Lung (tissue), 12 donors: ENCODE measurements around the gene MT1G. TPM values are rescaled to one million over a fixed set of nuclear protein-coding genes. Genes with fewer than 3 reads are reported as not detected.

Source experiments
- ATAC-seq: fragments of 200-7000 bp; cut with Tn5 transposase; one replicate; pipeline ENCODE4 v1.9.1; 2020; ENCODE audit warnings: moderate number of reproducible peaks; ENCODE audit not compliant: insufficient read depth, low FRiP score
- DNase-seq, 3 donors: peaks; one replicate each; pipeline ENCODE4 v3.0.0-alpha.2; 2013 to 2017
- H3K27ac ChIP-seq, 2 donors: one replicate each; pipeline ENCODE4 v1.5.1; 2013; ENCODE audit warnings: mild to moderate bottlenecking in 2 of 2, moderate library complexity in 2 of 2, control low read depth in 1 of 2, inconsistent platforms in 1 of 2, low read depth in 1 of 2, low read length in 1 of 2
- H3K27me3 ChIP-seq, 3 donors: one replicate each; pipeline ENCODE4 v1.5.1; 2013; ENCODE audit warnings: low read length in 2 of 3; ENCODE audit not compliant: control insufficient read depth in 3 of 3, insufficient read depth in 3 of 3
- H3K36me3 ChIP-seq, 4 donors: one replicate each; pipeline ENCODE4 v1.5.1; 2013; ENCODE audit warnings: low read length in 4 of 4, mild to moderate bottlenecking in 1 of 4, moderate library complexity in 1 of 4; ENCODE audit not compliant: control insufficient read depth in 4 of 4, insufficient read depth in 4 of 4
- H3K4me1 ChIP-seq, 5 donors: one replicate each; pipeline ENCODE4 v1.5.1; 2013; ENCODE audit warnings: low read length in 5 of 5, mild to moderate bottlenecking in 2 of 5, moderate library complexity in 1 of 5; ENCODE audit not compliant: control insufficient read depth in 5 of 5, insufficient read depth in 5 of 5
- H3K4me3 ChIP-seq: one replicate; pipeline ENCODE4 v1.5.1; 2013; ENCODE audit warnings: mild to moderate bottlenecking, control low read depth, moderate library complexity
- H3K9ac ChIP-seq, 2 donors: one replicate each; pipeline ENCODE4 v1.5.1; 2013; ENCODE audit warnings: low read length in 2 of 2, control low read depth in 1 of 2; ENCODE audit not compliant: insufficient read depth in 1 of 2
- H3K9me3 ChIP-seq, 4 donors: one replicate each; pipeline ENCODE4 v1.5.1; 2013; ENCODE audit warnings: low read length in 3 of 4, mild to moderate bottlenecking in 1 of 4, moderate library complexity in 1 of 4; ENCODE audit not compliant: control insufficient read depth in 4 of 4, insufficient read depth in 3 of 4
- WGBS, 2 donors: extraction: QIAGEN DNeasy Blood & Tissue Kit; methylation state at CpG; one replicate each; pipeline ENCODE4 v1.1.7; 2013; 5-methylcytosine and 5-hydroxymethylcytosine counted together
- polyA plus RNA-seq, 2 donors: library from polyadenylated mRNA; stranded (reverse); fragments of 200-250 nt; gene quantifications; one replicate each; pipeline ENCODE4 v1.2.1, GENCODE V29; 2013
- total RNA-seq, 2 donors: library from RNA; depleted of rRNA in 1 of 2; stranded (reverse); fragments of >200 nt in 1 of 2; gene quantifications; one replicate each; pipeline ENCODE4 v1.2.1, GENCODE V29; 2014 to 2021
- TF ChIP-seq, protein P1 (sequence below): IDR thresholded peaks from 2 replicates; pipeline ENCODE4 v1.5.1; 2012; ENCODE audit warnings: mild to moderate bottlenecking; ENCODE audit errors: control extremely low read depth, extremely low read depth
- donor health status: control.
- donor health status: control.
- donor health status: Bipolar disorder and iron deficiency.
- donor health status: healthy.
- donor health status: DM: yes; HTN: yes; CAD: no.

The MT1G gene
- total and polyA plus RNA-seq, 4 donors = 3.5 to 140 (median 78.0) TPM

DNA sequence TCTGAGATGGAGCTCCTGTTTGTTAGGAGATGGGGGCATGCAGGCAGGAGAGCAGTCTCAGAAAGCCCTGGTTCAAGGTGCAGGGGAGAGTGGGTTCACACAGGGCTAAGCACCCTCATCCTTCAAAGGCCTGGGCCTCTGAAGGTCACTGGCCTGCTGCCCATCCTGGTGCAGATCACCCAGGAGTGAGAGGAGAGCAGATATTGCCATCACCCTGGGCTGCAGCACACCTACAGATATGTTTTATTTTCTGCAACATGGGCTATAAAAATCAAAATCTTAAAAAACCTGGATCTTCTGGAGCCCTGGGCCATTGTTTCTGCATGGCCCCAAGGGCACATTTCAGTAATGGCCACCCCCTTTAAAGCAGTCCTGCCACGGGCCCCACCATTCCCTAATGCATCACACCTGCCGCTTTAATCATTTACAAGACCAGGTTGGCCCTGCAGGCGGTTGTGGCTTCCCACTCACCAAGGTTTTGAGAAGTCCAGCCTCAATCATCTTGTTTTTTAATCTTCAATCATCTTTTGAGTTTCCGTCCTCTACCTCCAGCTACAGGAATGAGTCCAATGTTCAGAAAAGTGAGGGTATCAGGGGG, 41.7 kb upstream of the MT1G start:
- Histone ChIP-seq H3K27me3 (no peaks in the 10 kb centered on the region), H3K9me3 (no peaks in the 10 kb centered on the region), H3K4me1 (no peaks in the 10 kb centered on the region), H3K36me3 (no peaks in the 10 kb centered on the region), H3K27ac (no peak overlapping the region), H3K9ac (no peak overlapping the region), H3K4me3 (no peak overlapping the region)
- ATAC-seq (no peak), DNase-seq (no peak)
- WGBS, 2 donors = 94 to 96% methylated on average over 4 of the region's 4 CpGs
- TF ChIP-seq, protein P1, sequence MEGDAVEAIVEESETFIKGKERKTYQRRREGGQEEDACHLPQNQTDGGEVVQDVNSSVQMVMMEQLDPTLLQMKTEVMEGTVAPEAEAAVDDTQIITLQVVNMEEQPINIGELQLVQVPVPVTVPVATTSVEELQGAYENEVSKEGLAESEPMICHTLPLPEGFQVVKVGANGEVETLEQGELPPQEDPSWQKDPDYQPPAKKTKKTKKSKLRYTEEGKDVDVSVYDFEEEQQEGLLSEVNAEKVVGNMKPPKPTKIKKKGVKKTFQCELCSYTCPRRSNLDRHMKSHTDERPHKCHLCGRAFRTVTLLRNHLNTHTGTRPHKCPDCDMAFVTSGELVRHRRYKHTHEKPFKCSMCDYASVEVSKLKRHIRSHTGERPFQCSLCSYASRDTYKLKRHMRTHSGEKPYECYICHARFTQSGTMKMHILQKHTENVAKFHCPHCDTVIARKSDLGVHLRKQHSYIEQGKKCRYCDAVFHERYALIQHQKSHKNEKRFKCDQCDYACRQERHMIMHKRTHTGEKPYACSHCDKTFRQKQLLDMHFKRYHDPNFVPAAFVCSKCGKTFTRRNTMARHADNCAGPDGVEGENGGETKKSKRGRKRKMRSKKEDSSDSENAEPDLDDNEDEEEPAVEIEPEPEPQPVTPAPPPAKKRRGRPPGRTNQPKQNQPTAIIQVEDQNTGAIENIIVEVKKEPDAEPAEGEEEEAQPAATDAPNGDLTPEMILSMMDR = no peak

DNA sequence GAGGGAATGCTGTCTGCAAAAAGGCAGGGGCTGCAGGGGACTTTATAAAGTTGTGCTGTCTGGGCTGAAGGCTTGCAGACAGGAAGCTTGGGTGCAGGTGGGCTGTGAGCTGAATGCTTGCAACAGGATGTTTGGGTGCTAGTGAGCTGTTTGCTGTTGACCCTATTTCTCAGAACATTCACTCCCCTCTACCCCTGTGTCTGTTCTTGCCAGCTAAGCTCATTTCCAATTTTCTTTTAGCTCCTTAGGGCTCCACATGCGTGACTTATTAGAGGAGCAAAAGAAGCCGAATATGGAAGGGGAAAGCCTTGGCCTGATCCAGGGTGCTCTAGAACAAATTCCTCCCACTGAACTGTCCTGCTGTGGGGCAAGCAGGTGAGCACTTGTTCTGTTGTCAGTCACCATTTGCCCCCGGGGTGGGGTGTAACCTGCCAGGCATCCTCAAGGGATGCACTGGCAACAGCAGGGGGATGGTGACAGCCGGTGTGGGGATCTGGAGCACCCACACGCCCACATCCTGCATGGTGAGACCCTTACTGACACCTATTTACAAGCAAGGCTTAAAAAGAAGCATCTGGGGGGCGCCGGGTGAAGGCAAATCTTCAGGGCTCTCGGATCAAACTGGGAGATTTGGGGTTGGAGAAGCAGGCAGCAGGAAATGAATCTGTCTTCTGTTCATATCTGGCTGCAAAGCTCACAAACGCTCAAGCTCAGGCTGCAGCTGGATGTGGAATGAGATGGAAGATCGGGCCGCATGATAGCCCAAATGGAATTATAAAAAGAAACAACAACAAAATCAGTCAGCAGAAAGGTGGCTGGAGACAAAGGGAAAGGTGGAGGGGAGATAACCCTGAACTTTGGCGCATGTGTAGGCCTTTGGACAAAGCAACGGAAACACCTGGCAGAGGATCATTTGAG, 40.9 kb upstream of the MT1G start:
- H3K27ac ChIP-seq = no peak overlapping the region
- H3K4me3 ChIP-seq = no peak overlapping the region

DNA sequence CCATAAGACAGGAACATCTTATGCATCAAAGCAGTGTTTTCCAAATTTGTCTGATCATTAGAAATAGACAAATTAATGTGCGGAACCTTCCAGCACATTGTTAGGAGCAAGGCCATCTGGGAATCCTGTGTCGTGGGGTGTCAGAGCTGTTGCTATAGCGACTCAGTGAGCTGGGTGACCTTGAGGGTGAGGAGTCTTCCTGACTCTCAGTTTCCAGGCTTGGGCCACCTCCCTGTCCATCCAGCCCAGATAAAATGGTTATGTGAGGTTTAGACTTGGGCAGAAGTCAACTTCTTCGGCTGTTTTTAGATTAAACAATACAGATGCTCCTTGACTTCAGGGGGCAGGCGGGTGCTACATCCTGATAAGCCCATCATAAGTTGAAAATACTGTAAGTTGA, 35.0 kb upstream of the MT1G start:
- WGBS, 2 donors = 88 to 93% methylated on average over 5 of the region's 5 CpGs
- Histone ChIP-seq H3K9ac (no peak overlapping the region), H3K27me3 (no peaks in the 10 kb centered on the region), H3K9me3 (no peaks in the 10 kb centered on the region), H3K27ac (no peak overlapping the region), H3K36me3 (no peaks in the 10 kb centered on the region), H3K4me1 (no peaks in the 10 kb centered on the region), H3K4me3 (no peak overlapping the region)
- DNase-seq = no peak
- ATAC-seq = no peak
- TF ChIP-seq, protein P1 = no peak

More for the DNA sequence above, 40.9 kb upstream of the MT1G start:
- no peaks in the 10 kb centered on the region for H3K27me3 ChIP-seq
- no peak for DNase-seq
- H3K36me3 ChIP-seq = no peaks in the 10 kb centered on the region
- no peaks in the 10 kb centered on the region for H3K4me1 ChIP-seq
- no peaks in the 10 kb centered on the region for H3K9me3 ChIP-seq
- ATAC-seq = no peak
- TF ChIP-seq, protein P1 = no peak
- no peak overlapping the region for H3K9ac ChIP-seq
- 73 to 82% methylated on average over 13 of the region's 13 CpGs for WGBS, 2 donors
